ENCODE measurements around the gene SPDYA.

DNA sequence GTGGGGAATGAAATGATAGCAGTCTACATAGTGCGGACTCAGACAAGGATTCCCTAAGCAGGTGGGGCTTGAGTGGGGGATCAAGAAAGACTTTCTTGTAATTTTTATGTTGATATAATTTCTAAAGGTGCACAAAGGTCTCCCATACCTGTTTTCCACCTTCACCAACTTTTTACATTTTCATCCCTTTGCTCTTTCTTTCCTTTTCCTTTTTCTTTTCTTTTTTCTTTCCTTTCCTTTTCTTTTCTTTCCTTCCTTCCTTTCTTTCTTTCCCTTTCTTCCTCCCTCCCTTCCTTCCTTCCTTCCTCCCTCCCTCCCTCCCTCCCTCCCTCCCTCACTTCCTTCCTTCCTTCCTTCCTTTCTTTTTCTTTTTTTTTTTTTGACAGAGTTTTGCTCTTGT lies 69.6 kb downstream of the SPDYA start:
- TF ChIP-seq POLR2A (IDR thresholded peaks at IDR 0.05), result no peak
- TF ChIP-seq, protein P1, sequence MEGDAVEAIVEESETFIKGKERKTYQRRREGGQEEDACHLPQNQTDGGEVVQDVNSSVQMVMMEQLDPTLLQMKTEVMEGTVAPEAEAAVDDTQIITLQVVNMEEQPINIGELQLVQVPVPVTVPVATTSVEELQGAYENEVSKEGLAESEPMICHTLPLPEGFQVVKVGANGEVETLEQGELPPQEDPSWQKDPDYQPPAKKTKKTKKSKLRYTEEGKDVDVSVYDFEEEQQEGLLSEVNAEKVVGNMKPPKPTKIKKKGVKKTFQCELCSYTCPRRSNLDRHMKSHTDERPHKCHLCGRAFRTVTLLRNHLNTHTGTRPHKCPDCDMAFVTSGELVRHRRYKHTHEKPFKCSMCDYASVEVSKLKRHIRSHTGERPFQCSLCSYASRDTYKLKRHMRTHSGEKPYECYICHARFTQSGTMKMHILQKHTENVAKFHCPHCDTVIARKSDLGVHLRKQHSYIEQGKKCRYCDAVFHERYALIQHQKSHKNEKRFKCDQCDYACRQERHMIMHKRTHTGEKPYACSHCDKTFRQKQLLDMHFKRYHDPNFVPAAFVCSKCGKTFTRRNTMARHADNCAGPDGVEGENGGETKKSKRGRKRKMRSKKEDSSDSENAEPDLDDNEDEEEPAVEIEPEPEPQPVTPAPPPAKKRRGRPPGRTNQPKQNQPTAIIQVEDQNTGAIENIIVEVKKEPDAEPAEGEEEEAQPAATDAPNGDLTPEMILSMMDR (IDR thresholded peaks at IDR 0.05), result no peak
